Smooth muscle cell (in vitro differentiated cells): Measurements from ENCODE around the gene ITPA. TPM values are rescaled to one million over a fixed set of nuclear protein-coding genes. Genes with fewer than 3 reads are reported as not detected.

Experiments used
- DNase-seq: peaks from one replicate; lab custom pipeline; 2025; ENCODE audit not compliant: unreplicated experiment; lab: John Stamatoyannopoulos, UW
- H2AFZ ChIP-seq: fragments of 200-600 bp; sonication (generic); 2 replicates; pipeline ENCODE4 v1.6.0; 2016; ENCODE audit warnings: antibody characterized with exemption, low read depth, mild to moderate bottlenecking
- H3F3A ChIP-seq: fragments of 200-600 bp; sonication (generic); 2 replicates; pipeline ENCODE4 v1.6.0; 2017; ENCODE audit warnings: antibody characterized with exemption, low read depth
- H3K27ac ChIP-seq: fragments of 200-600 bp; sonication (generic); 2 replicates; pipeline ENCODE4 v1.5.1; 2016; ENCODE audit warnings: low read depth, mild to moderate bottlenecking
- H3K27me3 ChIP-seq: fragments of 200-600 bp; sonication (generic); 2 replicates; pipeline ENCODE4 v1.6.1; 2016; ENCODE audit warnings: low read depth, mild to moderate bottlenecking
- H3K36me3 ChIP-seq: fragments of 200-600 bp; sonication (generic); 2 replicates; pipeline ENCODE4 v1.5.1; 2016; ENCODE audit warnings: low read depth
- H3K4me1 ChIP-seq: fragments of 200-600 bp; sonication (generic); 2 replicates; pipeline ENCODE4 v1.5.1; 2016; ENCODE audit warnings: low read depth
- H3K4me2 ChIP-seq: fragments of 200-600 bp; sonication (generic); 2 replicates; pipeline ENCODE4 v1.6.0; 2016; ENCODE audit warnings: mild to moderate bottlenecking
- H3K4me3 ChIP-seq: fragments of 200-600 bp; sonication (generic); 2 replicates; pipeline ENCODE4 v1.5.1; 2016; ENCODE audit warnings: mild to moderate bottlenecking
- H3K79me2 ChIP-seq: fragments of 200-600 bp; sonication (generic); 2 replicates; pipeline ENCODE4 v1.6.0; 2016; ENCODE audit warnings: low read depth, mild to moderate bottlenecking
- H3K9ac ChIP-seq: fragments of 200-600 bp; sonication (generic); 2 replicates; pipeline ENCODE4 v1.6.0; 2016; ENCODE audit warnings: low read depth
- H3K9me3 ChIP-seq: fragments of 200-600 bp; sonication (generic); replicated peaks from 2 replicates; pipeline ENCODE4 v1.5.1; 2016; ENCODE audit warnings: low read depth
- H4K20me1 ChIP-seq: fragments of 200-600 bp; sonication (generic); 2 replicates; pipeline ENCODE4 v1.6.0; 2016; ENCODE audit warnings: low read depth
- WGBS: methylation state at CpG from one replicate; pipeline ENCODE4 v1.1.7; 2016; ENCODE audit warnings: low lambda C conversion rate; 5-methylcytosine and 5-hydroxymethylcytosine counted together
- polyA plus RNA-seq: library from polyadenylated mRNA; unstranded; fragments of >200 nt; fragmentation: Nextera tagmentation; extraction: Ambion mirVana; gene quantifications from 2 replicates; pipeline ENCODE4 v1.2.1, GENCODE V29; 2016
- total RNA-seq: library from RNA; depleted of rRNA; stranded (reverse); fragments of >200 nt; gene quantifications from 2 replicates; pipeline ENCODE4 v1.2.3, GENCODE V29; 2014
- TF ChIP-seq, protein P1 (sequence below): fragments of 200-600 bp; sonication (generic); IDR thresholded peaks from 2 replicates; pipeline ENCODE4 v1.5.1; 2017; ENCODE audit warnings: borderline replicate concordance, mild to moderate bottlenecking, antibody characterized with exemption; ENCODE audit not compliant: insufficient read depth, poor library complexity, severe bottlenecking

Gene ITPA
- total and polyA plus RNA-seq, 2 experiments from 2014 or later = 20.4 to 51.6 TPM

- Histone ChIP-seq H3K9me3 (no peaks in the 10 kb centered on the region), H3K4me2 (no peak overlapping the region), H3K27me3 (no peaks in the 10 kb centered on the region), H3K4me1 (no peaks in the 10 kb centered on the region), H3K79me2 (no peaks in the 10 kb centered on the region), H3K27ac (no peak overlapping the region), H2AFZ (no peak overlapping the region), H4K20me1 (no peaks in the 10 kb centered on the region), H3K4me3 (no peak overlapping the region), H3K36me3 (peaks cover 10% of the 10 kb centered on the region), H3K9ac (no peak overlapping the region), H3F3A (no peaks in the 10 kb centered on the region)
- TF ChIP-seq, protein P1, sequence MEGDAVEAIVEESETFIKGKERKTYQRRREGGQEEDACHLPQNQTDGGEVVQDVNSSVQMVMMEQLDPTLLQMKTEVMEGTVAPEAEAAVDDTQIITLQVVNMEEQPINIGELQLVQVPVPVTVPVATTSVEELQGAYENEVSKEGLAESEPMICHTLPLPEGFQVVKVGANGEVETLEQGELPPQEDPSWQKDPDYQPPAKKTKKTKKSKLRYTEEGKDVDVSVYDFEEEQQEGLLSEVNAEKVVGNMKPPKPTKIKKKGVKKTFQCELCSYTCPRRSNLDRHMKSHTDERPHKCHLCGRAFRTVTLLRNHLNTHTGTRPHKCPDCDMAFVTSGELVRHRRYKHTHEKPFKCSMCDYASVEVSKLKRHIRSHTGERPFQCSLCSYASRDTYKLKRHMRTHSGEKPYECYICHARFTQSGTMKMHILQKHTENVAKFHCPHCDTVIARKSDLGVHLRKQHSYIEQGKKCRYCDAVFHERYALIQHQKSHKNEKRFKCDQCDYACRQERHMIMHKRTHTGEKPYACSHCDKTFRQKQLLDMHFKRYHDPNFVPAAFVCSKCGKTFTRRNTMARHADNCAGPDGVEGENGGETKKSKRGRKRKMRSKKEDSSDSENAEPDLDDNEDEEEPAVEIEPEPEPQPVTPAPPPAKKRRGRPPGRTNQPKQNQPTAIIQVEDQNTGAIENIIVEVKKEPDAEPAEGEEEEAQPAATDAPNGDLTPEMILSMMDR = no peak
- 98% methylated on average over 10 of the region's 10 CpGs for WGBS
- DNase-seq = no peak
Observed at GRCh38 chr20:3194617-3195280, 14.5 kb upstream of the ITPA start.

DNA sequence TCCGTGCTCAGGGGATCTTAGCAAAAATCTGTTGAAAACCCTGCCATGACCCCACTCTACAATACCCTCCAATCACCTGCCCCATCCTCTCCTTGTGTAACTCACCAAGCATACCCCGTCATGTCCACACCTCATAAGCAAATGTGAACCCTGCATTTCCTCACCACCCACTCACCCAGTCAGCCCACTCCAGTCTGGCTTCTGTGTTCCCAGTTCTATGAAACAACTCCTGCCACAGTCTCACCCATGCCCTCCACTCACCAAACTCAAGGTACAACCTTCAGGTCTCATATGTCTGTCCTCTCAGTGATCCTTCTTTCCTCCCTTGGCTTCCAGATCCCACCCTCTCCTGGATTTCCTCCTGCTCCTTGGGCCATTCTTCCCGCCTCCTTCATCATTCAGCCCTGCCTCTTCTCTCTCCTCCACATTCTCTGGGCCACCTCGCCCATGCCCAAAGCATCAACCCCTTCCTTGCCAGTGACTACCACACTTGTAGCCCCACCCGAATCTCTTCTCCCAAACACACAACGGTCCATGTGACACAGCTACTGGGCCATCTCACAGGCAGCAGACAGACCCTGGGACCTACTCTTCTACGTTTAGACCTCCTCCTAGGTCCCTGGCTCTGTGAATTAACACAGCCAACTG, 13.6 kb upstream of the ITPA start:
- Histone ChIP-seq H3F3A (no peaks in the 10 kb centered on the region), H3K27ac (no peak overlapping the region), H3K36me3 (peaks cover 10% of the 10 kb centered on the region), H3K4me3 (no peak overlapping the region), H2AFZ (no peak overlapping the region), H4K20me1 (no peaks in the 10 kb centered on the region), H3K9ac (no peak overlapping the region), H3K4me1 (no peaks in the 10 kb centered on the region), H3K9me3 (no peaks in the 10 kb centered on the region), H3K27me3 (no peaks in the 10 kb centered on the region), H3K4me2 (no peak overlapping the region), H3K79me2 (no peaks in the 10 kb centered on the region)
- DNase-seq = no peak
- TF ChIP-seq, protein P1 = no peak
- WGBS = 95% methylated on average over 7 of the region's 7 CpGs

GRCh38 chr20:3199206-3199605, 10.1 kb upstream of the ITPA start:
- no peaks in the 10 kb centered on the region for H3F3A ChIP-seq
- H3K4me1 ChIP-seq = no peaks in the 10 kb centered on the region
- TF ChIP-seq, protein P1 = no peak
- H2AFZ ChIP-seq = no peak overlapping the region
- no peaks in the 10 kb centered on the region for H4K20me1 ChIP-seq
- peaks cover 10% of the 10 kb centered on the region for H3K36me3 ChIP-seq
- H3K9me3 ChIP-seq = no peaks in the 10 kb centered on the region
- no peak overlapping the region for H3K27ac ChIP-seq
- no peak for DNase-seq
- H3K4me2 ChIP-seq = no peak overlapping the region
- H3K27me3 ChIP-seq = no peaks in the 10 kb centered on the region
- H3K4me3 ChIP-seq = no peak overlapping the region
- peaks cover 4% of the 10 kb centered on the region for H3K79me2 ChIP-seq
- WGBS = 84% methylated on average over 2 of the region's 2 CpGs
- H3K9ac ChIP-seq = no peak overlapping the region
